HG02973 (cell line): Measurements from ENCODE around the gene PRAF2.

ENCODE experiments used
- ATAC-seq: cut with Tn5 transposase; IDR thresholded peaks from one replicate; pipeline ENCODE4 v1.9.1; 2021; ENCODE audit warnings: moderate library complexity; ENCODE audit not compliant: unreplicated experiment

PRAF2 gene, protein sequence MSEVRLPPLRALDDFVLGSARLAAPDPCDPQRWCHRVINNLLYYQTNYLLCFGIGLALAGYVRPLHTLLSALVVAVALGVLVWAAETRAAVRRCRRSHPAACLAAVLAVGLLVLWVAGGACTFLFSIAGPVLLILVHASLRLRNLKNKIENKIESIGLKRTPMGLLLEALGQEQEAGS

DNA sequence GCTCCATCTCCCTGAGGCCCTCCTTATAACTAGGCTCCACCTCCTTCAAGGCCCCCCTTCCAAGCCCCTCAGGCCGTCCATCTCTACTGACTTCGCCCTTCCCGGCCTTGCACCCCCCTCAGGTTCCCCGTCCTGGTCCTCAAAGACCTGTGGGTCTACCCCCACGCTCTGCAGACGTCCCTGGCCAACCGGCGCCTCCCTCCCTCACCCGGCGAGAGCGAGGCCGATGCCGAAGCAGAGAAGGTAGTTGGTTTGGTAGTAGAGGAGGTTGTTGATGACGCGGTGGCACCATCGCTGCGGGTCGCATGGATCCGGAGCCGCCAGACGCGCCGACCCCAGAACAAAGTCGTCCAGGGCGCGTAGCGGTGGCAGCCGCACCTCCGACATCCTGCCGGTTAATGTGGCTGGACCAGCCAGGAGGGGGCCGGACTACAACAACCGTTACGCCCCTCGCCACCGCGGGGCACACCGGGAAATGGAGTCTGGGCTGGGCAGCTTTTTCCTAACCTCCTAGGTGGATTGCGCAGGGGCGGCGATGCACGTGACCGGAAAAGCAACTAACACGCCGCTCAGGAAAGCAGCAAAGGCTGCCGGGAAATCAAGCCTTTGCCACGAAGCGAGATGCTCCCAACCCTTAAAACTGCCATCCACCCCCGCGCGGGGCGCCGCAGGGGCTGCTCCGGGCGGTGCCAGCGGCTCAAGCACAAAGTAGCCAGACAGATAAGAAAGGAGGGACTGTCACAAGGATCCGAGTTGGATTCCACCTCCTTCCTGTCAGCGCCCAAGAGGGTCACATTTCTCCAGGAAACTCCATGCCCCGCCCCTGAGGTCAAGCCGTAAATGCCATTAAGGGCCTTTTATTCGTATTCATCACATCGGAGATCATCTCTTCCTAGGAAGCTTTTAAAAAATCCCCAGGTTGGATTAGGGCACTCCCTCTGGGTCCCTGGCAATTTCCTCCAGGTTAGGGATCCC, at the start of gene PRAF2:
TSS of gene PRAF2 (minus strand) at position 402 of the 975 bp plus-strand sequence. CDS start at position 387, 15 bp downstream.
- peak; percentile 87 for ATAC-seq

DNA sequence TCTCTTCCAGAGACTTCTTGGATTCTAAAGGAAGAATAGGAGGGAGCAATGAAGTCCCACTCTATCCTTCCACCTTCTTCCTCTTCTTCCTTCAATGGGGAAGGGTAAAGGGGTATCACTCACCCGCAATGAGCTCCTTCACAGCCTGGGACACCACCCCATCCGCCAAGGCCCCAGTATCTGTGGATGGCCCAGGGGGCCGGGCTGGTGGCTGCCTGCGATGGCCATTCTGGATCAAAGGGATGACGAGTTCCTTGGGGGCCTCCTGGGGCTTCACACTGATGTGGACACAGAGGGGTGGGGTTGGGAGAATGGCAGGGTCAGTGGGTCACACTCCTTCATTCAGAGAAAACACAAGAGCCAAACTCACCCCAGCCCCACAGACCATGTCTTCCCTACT, 48.7 kb upstream of the PRAF2 start:
- no peak for ATAC-seq

DNA sequence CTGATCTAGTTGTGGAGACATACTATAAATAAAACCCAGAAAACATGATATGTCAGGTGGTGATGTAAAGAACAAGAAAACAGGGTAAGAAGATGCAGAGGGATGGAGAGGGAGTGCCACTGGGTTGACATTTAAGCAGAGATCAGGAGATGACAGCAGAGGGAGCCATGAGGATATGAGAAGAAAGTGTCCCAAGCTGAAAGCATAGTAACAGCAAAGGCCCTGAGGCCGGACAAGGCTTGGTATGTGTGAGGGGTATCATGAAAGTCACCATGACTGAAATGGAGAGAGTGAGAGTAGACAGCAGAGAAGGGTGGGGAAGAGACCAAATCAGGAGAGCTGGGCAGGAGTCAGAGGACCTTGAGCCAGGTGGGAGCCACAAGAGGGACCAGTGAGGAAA, 46.3 kb upstream of the PRAF2 start:
- no peak for ATAC-seq

DNA sequence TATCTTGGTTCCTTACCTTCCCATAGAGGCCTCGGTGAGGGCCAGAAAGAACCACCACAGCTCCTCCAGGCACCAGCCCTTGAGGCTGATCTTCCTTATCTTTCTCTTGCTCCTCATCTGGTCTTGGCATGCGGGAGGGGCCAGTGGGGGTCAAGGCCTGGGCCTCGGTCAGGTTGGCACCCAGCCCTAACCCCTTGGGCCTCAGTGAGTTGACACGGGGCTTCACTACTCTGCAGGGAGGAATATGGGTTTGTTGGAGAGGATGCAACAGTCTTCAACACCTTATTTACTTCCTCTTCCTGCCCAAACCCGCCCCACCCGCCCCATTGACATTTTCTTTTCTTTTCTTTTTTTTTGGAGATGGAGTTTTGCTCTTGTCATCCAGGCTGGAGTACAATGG, 43.8 kb upstream of the PRAF2 start:
- no peak for ATAC-seq

DNA sequence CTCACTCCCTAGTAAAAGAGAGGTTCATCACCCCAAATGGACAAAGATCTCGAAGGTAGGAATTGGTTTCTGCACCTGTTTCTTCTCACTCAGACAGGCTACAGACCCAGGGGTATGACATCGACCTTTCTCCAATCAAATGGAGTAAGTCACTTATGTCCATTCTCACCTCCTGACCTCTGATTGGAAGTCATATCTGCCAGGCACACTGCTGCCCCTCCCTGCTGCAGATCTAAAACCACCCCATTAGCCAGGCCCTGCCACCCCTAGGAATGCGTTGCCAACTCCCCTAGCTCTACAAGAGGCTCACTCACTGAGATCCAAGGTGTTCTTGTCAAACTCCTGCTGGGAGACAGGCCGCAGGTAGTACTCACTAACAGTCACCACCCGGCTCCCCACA, 42.9 kb upstream of the PRAF2 start:
- ATAC-seq: no peak

DNA sequence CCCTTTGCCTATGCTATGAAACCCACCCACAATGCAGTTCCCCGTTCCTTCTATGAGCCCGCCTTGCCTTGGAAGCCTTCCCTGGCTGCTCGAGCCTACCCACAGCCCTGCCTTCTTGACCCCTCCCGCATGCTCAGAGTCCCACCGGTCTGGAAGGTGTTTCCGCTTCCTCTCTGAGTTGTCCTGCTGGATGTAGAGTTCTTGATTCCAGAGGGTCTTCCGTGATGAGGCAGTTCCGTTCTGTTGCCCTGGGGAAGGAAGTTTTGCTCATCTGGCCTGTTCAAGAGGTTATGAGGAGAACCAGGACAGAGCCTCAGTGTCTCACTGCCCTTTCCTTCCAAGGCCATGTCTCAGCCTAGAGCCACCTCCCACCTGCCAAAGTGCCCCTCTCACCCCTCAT, 42.3 kb upstream of the PRAF2 start:
- ATAC-seq: no peak

DNA sequence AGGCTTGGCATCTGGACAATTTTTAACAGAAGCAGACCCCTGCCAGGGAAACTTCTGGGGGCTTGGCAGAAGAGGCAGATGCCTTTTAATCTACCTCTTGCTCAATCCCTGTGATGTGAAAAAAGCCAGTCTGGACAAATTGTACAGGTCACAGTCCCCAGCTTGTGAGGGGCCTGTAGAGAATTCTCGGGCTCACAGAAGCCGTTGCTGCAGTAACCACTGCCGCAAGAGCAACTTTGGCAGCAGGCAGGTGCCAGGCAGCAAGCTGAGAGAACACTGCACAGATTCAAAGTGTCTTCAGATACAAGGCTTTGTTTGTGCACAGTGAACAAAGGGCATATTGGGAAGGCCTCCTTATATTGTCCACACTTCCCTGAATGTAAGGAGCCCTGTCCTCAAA, 38.0 kb upstream of the PRAF2 start:
- ATAC-seq: no peak

DNA sequence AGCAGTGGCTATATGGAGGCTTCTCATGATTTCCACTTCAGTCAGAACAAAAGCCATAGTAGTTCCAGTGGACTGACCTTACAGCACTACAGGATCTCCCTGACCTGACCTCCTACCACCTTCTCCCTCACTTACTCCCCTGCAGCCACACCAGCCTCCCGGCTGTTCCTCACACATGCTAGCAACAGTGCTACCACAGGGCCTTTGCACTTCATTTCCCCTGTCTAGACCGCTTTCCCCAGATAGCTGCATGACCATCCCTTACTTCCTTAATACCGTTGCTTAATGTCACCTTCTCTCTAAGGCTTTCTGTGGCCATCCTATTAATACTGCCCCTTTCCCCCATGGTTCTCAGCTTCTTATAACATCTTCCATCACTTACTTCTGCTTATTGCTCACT, 36.6 kb upstream of the PRAF2 start:
- no peak for ATAC-seq

DNA sequence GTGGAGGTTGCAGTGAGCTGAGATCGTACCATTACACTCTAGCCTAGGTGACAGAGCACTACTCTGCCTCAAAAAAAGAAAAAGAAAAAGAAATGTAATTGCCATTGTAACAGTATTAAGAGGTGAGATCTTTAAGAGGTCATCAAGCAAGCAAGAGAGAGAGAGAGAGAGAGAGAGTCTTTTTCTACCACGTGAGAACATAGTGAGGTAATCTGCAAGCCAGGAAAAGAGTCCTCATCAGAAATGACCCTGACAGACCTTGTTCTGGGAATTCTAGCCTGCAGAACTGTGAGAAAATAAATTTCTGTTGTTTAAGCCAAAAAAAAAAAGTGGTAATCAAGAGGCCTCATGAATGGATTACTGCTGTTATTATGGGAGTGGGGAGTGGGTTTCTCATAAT, 34.8 kb upstream of the PRAF2 start:
- no peak for ATAC-seq

DNA sequence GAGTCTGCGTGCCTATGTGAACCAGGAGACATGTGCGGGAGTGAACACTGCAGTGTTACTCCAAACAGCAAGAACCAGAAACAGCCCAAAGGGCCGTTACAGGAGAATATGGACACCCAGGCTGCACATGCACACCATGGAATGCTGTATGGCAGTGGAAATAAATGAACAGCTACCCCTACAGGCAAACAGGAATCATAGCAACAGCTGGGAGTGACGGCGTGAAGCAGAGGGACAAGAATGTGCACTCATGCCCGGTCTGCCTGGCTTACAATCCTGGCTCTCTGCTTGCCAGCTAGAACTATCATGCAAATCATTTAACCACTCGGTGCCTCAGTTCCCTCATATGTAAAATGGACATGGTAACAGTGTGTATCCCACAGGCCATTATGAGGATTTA, 33.1 kb upstream of the PRAF2 start:
- no peak for ATAC-seq

DNA sequence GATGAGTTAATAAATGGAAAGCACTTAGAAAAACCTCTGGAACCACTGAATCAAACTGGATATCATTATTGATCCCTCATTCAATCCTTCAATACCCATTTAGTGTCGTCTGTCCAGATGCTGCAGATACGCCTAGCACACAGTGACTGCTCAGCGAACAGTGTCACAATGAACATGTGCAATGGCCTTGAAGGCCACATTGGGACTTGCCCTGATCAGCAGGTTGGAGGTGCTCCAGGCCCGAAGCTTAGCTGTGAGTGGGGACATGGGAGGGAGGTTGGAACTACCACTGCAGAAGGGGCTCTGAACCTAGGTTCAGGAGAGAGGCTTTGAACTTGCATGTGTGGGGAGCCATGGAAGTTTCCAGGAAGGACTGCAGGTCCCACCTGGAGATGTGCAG, 32.5 kb upstream of the PRAF2 start:
- no peak for ATAC-seq

DNA sequence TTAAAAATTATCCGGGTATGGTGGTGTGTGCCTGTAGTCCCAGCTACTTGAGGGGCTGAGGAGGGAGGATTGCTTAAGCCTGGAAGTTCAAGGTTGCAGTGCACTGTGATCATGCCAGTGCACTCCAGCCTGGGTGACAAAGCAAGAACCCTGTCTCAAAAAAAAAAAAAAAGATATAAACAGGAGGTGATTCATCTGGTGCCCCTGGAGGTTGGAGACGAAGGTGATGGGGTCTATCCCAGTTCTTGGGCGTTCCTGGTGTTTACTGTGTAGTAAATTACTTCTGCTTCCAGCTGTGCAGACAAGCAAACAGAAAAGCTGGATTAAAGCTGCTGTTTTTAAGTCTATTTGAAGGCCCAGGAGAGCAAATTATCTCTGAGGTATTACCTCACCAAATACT, 29.8 kb upstream of the PRAF2 start:
- ATAC-seq: no peak

DNA sequence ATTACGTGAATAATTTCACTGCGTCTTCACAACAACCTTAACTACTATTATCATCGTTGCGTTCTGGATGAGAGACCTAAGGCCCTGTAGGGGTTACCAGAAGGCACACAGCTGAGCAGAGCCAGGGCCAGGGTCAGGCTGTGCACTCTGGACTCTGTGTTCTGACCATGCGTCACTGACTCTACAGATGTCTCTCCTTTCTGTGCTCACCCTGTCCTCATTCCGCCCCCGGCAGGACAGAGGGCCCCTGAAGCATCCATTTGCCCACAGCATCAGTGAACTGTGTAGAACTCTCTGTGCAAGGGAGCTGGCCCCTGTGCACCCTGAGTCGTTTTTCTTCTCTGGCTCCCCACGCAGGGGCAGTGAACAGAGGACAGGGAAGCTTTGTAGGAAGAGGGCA, 28.4 kb upstream of the PRAF2 start:
- no peak for ATAC-seq

DNA sequence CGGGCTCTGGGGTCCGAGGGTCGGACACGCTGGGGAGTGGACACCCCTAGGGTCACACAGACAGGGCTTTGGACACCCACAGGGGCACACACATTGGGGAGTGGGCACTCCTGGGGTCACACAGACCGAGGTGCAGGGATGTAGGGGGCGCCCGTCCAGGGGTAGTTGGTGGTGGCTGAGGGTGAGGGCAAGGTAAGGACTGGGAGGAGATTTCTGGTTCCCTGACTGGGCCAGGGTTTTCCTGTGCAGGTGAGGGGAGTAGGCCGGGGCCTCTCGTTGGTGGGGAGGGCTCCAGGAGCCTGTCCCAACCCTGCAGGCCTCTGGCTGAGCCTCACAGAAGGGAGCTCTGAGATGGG, 27.8 kb upstream of the PRAF2 start:
- peak; percentile 1 for ATAC-seq

DNA sequence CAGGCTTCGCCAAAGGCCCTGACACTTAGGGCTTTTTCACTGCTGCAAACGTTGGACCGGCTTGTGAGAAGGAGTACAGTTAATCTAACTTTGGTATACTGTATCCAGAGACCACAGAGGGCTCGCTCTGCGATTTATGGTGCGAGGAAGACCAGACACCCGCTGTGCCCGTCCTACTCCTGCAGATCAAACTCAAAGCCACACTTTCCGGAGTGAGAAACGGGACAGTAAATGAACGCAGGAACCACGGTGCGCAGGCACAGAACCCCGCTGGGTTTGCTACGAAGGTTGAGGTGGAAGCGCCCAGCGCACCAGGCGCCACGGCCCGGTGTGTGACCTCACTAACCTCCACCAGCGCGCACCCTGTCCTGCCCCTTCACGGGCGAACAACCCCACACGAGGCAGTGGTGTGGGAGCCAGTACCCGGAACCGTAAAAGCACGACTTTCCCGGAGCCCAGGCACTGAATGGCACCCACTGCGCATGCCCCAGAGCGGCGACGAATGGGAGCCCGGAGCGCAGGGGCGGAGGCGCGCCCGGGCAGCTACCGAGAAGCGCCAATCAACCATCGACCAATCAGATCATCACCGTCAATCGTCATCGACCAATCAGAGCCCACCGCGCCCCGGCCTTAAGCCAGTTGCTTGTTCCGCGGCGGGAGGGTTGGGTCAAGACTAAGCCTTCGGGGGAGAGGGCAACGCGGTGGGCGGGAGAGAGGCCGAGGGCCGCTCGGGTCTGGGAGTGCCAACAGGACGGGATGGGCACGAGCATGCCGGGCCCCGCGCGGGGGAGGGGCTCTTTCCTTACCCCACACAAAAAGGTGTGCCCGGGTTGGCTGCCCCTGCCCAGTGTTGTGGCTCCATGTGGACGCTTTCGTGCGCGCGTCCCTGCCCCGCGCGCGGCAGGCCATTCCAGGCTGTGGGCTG, 27.2 kb upstream of the PRAF2 start:
- ATAC-seq: peak; percentile 88

DNA sequence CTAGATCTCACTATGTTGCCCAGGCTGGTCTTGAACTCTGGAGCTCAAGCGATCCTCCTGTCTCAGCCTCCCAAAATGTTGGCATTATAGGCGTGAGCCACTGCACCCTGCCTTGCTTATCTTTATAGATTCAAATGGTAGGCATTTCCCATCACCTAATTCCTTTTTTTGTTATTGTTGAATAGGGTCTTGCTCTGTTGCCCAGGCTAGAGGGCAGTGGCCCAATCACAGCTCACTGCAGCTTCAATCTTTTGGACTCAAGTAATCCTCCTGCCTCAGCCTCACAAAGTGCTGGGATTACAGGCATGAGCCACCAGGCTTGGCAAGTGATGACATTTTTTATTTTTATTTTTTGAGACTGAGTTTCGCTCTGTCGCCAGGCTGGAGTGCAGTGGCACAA, 22.6 kb upstream of the PRAF2 start:
- ATAC-seq: no peak

DNA sequence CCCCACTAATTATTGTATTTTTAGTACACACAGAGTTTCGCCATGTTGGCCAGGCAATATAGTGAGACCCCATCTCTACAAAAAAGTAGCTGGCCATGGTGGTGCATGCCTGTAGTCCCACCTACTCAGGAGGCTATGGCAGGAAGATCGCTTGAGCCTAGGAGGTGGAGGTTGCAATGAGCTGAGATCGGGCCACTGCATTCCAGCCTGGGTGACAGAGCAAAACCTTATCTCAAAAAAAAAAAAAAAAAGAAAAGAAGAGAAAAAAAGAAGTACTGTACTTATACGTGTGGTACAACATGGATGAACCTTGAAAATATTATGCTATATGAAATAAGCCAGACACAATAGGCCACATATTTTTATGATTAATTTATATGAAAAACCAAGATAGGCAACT, 15.8 kb upstream of the PRAF2 start:
- no peak for ATAC-seq

DNA sequence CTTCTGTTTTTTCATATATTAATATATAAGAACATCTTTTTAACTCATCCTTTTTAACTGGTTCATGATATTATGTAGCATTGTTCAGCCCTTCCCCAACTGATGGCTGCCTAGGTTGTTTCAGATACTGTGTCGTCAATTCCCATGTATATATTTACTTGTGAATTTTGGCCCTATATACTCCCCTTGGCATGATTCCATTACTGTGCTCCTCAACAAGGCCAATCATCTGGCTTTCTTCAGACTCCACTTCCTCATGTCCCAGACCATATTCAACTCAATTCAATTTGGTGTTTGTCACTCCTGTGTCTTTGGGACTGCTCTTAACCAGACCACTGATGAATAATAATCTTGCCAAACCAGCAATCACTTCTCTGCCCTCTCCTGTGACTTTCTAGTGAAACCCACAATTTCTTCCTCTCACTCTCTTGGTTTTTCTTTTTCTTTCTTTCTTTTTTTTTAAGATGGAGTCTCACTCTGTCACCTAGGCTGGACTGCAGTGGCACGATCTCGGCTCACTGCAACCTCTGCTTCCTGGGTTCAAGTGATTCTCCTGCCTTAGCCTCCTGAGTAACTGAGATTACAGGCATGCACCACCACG, 8.6 kb upstream of the PRAF2 start:
- ATAC-seq: no peak

DNA sequence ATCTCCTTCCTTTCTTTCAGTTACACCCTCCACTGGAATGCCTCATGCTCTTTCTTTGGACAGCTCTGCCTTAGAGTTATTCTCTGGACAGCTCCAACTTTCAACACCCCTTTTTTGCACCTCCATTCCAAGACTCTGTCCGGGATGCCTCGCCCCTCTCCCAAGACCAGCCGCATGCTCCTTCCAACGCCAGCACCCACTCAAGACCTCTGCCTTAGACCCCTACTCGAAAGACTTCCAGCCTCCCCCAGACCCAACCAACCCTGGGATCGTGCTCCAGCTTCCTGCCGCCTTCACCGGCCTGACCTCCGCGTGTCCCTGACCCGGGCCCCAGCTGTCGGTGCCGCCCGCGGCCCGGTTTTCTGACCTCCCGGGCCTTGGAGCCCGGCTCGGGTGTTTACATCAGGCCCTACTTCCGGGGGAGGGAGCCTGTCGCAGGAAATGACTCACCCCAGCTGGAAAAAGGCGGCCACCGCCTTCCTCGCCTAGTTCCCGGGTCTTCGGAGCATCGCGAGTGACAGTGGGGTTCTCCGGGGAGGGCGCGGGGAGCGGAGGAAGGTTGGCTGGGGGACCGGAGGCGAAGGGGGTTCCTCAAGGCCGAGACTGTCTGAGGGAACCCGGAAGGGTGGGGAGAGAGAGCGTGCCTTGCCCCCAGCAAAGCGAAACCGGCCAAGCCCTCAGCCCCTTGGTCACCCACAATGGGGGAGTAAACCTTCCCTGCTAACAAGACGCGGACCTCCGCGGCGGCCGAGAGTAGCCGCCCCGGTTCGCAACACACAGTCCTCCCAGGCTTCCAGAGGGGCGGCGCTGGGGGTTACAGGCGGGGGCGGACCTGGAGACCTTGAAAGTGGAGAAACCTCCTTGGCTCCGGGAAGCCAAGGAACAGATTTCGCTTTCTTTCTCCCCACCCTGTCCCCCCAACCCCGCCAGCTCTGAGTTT, 6.0 kb upstream of the PRAF2 start, which contains the start of gene WDR45:
TSS of gene WDR45 (minus strand) at position 399 of the 940 bp plus-strand sequence. CDS start 1,792 bp downstream, outside the sequence.
- ATAC-seq: peak; percentile 73

DNA sequence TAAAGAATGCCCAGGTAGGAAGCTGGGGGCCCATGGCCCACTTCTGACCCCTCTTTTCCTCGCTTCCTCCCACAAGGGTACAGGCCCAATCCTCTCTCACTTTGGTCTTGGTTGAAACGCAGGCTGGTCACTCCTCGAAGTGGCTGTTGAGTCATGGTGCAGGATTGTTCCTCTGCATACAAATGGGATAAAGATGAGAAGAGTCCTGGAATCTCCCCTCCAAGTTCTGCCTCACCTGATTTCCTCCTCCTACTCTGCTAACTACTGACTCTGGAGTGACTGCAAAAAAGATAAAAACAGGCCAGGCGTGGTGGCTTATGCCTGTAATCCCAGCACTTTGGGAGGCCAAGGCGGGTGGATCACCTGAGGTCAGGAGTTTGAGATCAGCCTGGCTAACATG, 4.1 kb upstream of the PRAF2 start:
- ATAC-seq: no peak
